Omental fat pad (tissue), 4 donors: Measurements from ENCODE around the gene TPST2. TPM values are rescaled to one million over a fixed set of nuclear protein-coding genes. Genes with fewer than 3 reads are reported as not detected.

Experiments used
- ATAC-seq: fragments of 150-250 bp; one replicate; pipeline ENCODE4 v1.9.1; 2016; ENCODE audit warnings: mild to moderate bottlenecking, moderate library complexity; ENCODE audit not compliant: low FRiP score
- DNase-seq: peaks from one replicate; pipeline ENCODE4 v3.0.0-alpha.2; 2019; ENCODE audit warnings: low spot score
- total RNA-seq, 4 donors: library from RNA; depleted of rRNA; stranded (reverse); fragments of >200 nt; gene quantifications; one replicate each; pipeline ENCODE4 v1.1.0, GENCODE V29; 2016
- TF ChIP-seq, protein P1 (sequence below), 3 donors: fragments of 450-650 bp; IDR thresholded peaks; one replicate each; pipeline ENCODE4 v1.5.1; 2016 to 2017; ENCODE audit warnings: antibody characterized with exemption in 3 of 3, mild to moderate bottlenecking in 3 of 3, moderate library complexity in 2 of 3

TPST2 gene
- total RNA-seq, 4 donors from 2014 or later = 39.5 to 101 (median 73.3) TPM

DNA sequence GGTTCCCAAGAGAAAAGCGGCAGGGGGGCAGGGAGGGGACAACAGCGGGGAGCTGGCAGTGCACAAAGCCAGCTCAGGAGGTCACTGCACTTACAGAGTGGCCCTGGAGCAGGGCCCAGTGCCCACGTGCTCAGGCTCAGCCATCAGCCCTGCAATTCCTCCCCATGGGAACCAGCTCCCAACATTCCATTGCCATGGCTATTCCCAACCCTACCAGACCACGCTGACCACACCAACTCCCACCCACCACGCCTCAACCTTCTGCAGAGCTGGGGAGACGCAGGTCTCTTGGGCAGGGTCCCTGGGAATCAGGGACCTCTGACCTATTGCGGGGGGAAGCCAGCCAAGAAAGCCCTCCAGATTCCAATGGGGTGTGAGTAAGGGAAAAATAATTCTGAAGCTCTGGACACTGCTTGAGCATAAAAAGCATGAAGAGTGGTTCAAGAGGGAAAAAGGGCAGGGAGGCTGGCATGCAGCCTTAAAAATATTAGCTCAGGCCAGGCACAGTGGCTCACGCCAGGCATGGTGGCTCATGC is 39.4 kb downstream of the TPST2 start:
- ATAC-seq (no peak), DNase-seq (no peak)
- TF ChIP-seq, protein P1, sequence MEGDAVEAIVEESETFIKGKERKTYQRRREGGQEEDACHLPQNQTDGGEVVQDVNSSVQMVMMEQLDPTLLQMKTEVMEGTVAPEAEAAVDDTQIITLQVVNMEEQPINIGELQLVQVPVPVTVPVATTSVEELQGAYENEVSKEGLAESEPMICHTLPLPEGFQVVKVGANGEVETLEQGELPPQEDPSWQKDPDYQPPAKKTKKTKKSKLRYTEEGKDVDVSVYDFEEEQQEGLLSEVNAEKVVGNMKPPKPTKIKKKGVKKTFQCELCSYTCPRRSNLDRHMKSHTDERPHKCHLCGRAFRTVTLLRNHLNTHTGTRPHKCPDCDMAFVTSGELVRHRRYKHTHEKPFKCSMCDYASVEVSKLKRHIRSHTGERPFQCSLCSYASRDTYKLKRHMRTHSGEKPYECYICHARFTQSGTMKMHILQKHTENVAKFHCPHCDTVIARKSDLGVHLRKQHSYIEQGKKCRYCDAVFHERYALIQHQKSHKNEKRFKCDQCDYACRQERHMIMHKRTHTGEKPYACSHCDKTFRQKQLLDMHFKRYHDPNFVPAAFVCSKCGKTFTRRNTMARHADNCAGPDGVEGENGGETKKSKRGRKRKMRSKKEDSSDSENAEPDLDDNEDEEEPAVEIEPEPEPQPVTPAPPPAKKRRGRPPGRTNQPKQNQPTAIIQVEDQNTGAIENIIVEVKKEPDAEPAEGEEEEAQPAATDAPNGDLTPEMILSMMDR (IDR thresholded peaks at IDR 0.05) = no peak

- ATAC-seq (no peak), DNase-seq (no peak)
- TF ChIP-seq, protein P1 (IDR thresholded peaks at IDR 0.05) = no peak
Observed at GRCh38 chr22:26549902-26550497, 39.9 kb downstream of the TPST2 start.

GRCh38 chr22:26548984-26549383 is 40.9 kb downstream of the TPST2 start:
- no peak for DNase-seq
- TF ChIP-seq, protein P1 (IDR thresholded peaks at IDR 0.05) = no peak

GRCh38 chr22:26548303-26548702 is 41.6 kb downstream of the TPST2 start:
- ATAC-seq (no peak), DNase-seq (no peak)
- TF ChIP-seq, protein P1 (IDR thresholded peaks at IDR 0.05) = no peak

More at GRCh38 chr22:26548984-26549383, 40.9 kb downstream of the TPST2 start:
- ATAC-seq = no peak

DNA sequence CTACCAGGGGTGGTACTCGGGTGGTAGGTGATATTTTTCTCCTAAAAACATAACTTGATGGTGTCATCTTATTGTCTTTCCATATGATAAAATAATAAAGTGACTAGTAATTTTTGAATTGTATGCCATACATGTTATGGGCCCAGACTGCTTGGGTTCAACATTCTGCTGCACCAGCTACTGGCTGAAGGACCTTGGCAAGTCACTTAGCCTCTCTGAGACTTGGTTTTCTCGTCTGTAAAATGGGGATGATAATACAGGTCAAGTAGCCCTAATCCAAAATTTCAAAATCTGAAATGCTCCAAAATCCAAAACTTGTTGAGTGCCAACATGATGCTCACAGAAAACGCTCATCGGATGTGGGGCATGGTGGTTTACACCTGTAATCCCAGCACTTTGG is 42.1 kb downstream of the TPST2 start:
- TF ChIP-seq, protein P1 (IDR thresholded peaks at IDR 0.05) = no peak
- ATAC-seq (no peak), DNase-seq (no peak)

GRCh38 chr22:26547426-26547825 is 42.5 kb downstream of the TPST2 start:
- no peak for ATAC-seq
- DNase-seq = no peak
- TF ChIP-seq, protein P1 (IDR thresholded peaks at IDR 0.05) = no peak

DNA sequence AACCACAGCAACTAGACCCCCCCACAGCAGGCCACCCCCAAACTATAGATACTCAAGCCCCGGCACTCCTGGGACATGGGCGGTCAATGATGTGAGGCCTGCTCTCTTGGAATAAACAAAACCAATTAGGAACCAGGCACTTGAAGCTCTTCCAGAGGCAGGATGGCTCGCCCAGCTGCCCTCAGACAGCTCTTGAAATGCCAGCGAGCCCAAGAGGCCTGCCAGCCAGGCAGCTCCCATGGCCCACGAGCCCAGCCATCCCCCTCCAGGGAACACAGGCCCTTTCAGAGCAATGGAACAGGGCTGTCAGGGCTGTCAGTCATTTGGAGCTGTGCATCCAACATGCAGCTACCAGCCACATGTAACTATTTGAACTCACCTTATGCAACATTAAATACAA is 43.6 kb downstream of the TPST2 start:
- TF ChIP-seq, protein P1 (IDR thresholded peaks at IDR 0.05) = no peak

More for the DNA sequence above, 43.6 kb downstream of the TPST2 start:
- ATAC-seq = no peak
- DNase-seq = no peak
